Measurements from ENCODE around the gene HNMT. TPM values are rescaled to one million over a fixed set of nuclear protein-coding genes. Genes with fewer than 3 reads are reported as not detected.
"Not testable (repeated sequence)": the region's sequence is repeated elsewhere in the genome, so short reads cannot be mapped to it uniquely, and the experiment has no call there.

HNMT gene
- total RNA-seq, 2 experiments from 2014 or later, result not detected

- ChIA-PET CTCF (no interaction called here), POLR2A (no interaction called here)
- Mint-ChIP-seq H3K27me3 (no peaks in the 10 kb centered on the region), H3K4me3 (no peak overlapping the region), H3K9me3 (no peaks in the 10 kb centered on the region), H3K27ac (no peak overlapping the region), H3K4me1 (no peaks in the 10 kb centered on the region), H3K36me3 (ENCODE audit: low read depth) (no peaks in the 10 kb centered on the region)
- no peak for DNase-seq
Observed at GRCh38 chr2:138035608-138036217, 71.4 kb downstream of the HNMT start.

DNA sequence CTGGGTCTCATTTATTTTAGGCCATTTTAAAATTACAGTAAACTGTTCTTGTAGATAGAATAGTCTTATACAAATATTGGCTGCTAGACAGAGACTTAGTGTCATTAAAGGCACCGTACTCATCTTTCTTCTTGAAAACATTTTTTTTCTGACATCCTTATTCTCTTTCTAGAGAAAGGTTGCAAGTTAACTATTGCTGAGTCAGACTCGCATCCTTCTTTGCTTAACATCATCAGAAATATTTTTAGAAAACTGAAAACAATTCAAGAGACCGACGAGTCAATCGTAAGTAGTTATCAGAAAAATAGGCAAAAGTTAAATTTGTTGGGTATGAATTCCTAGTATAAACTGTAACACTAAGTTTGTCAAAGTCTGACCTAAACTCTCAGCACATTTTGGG is 72.2 kb downstream of the HNMT start:
- ChIA-PET POLR2A (no interaction called here), CTCF (no interaction called here)
- no peak overlapping the region for H3K4me3 Mint-ChIP-seq
- no peaks in the 10 kb centered on the region for H3K4me1 Mint-ChIP-seq
- H3K27ac Mint-ChIP-seq, result no peak overlapping the region
- no peaks in the 10 kb centered on the region for H3K27me3 Mint-ChIP-seq
- no peaks in the 10 kb centered on the region for H3K36me3 Mint-ChIP-seq (ENCODE audit: low read depth)
- no peaks in the 10 kb centered on the region for H3K9me3 Mint-ChIP-seq
- DNase-seq, result no peak

DNA sequence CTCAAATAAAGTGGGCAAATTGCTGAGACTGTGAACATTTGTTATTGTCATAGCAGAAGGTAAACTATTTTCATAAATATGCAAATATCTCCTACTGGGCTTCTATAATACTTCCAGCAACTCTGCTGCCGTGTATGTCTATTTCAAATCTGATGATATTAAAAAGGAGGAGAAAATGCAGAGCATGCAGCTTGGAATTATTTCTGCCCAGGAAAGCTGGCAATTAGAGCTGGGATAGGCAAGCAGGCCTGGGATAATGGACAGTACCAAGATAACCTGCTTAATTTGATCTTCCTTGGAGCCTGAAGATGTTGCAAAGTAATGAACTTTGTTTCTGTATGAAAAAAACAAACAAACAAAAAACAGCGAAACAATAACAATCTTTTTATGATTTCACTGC is 72.8 kb downstream of the HNMT start:
- Mint-ChIP-seq H3K36me3 (ENCODE audit: low read depth) (no peaks in the 10 kb centered on the region), H3K4me3 (no peak overlapping the region), H3K4me1 (no peaks in the 10 kb centered on the region), H3K9me3 (no peaks in the 10 kb centered on the region), H3K27me3 (no peaks in the 10 kb centered on the region), H3K27ac (no peak overlapping the region)
- ChIA-PET POLR2A (no interaction called here), CTCF (no interaction called here)
- DNase-seq, result no peak

GRCh38 chr2:138040616-138041015 is 76.3 kb downstream of the HNMT start:
- Mint-ChIP-seq H3K9me3 (peaks cover 7% of the 10 kb centered on the region), H3K27ac (no peak overlapping the region), H3K36me3 (ENCODE audit: low read depth) (no peaks in the 10 kb centered on the region), H3K4me1 (no peaks in the 10 kb centered on the region), H3K27me3 (no peaks in the 10 kb centered on the region), H3K4me3 (no peak overlapping the region)
- no peak for DNase-seq
- CTCF ChIA-PET, result no interaction called here
- POLR2A ChIA-PET, result no interaction called here

GRCh38 chr2:138042311-138042710 is 78.0 kb downstream of the HNMT start:
- Mint-ChIP-seq H3K27me3 (no peaks in the 10 kb centered on the region), H3K4me3 (no peak overlapping the region), H3K27ac (no peak overlapping the region), H3K4me1 (no peaks in the 10 kb centered on the region), H3K36me3 (ENCODE audit: low read depth) (no peaks in the 10 kb centered on the region), H3K9me3 (peaks cover 7% of the 10 kb centered on the region)
- no peak for DNase-seq
- POLR2A ChIA-PET, result no interaction called here
- CTCF ChIA-PET, result no interaction called here

- H3K27me3 Mint-ChIP-seq; CTCF ChIA-PET; POLR2A ChIA-PET; H3K36me3 Mint-ChIP-seq (ENCODE audit: low read depth); H3K9me3 Mint-ChIP-seq; H3K4me1 Mint-ChIP-seq; H3K4me3 Mint-ChIP-seq; H3K27ac Mint-ChIP-seq; DNase-seq: not testable (repeated sequence)
Observed at GRCh38 chr2:138043588-138043987, 79.3 kb downstream of the HNMT start.

GRCh38 chr2:138058427-138058826 is 94.2 kb downstream of the HNMT start:
- ChIA-PET CTCF (no interaction called here), POLR2A (no interaction called here)
- Mint-ChIP-seq H3K4me3 (no peak overlapping the region), H3K27ac (no peak overlapping the region), H3K36me3 (ENCODE audit: low read depth) (no peaks in the 10 kb centered on the region), H3K27me3 (no peaks in the 10 kb centered on the region), H3K9me3 (no peaks in the 10 kb centered on the region), H3K4me1 (no peaks in the 10 kb centered on the region)
- DNase-seq, result no peak

GRCh38 chr2:138059487-138060300 is 95.4 kb downstream of the HNMT start:
- ChIA-PET CTCF (no interaction called here), POLR2A (no interaction called here)
- H3K27me3 Mint-ChIP-seq, result no peaks in the 10 kb centered on the region
- H3K9me3 Mint-ChIP-seq, result no peaks in the 10 kb centered on the region
- H3K4me3 Mint-ChIP-seq, result no peak overlapping the region
- no peak overlapping the region for H3K27ac Mint-ChIP-seq
- H3K4me1 Mint-ChIP-seq, result no peaks in the 10 kb centered on the region
- no peak for DNase-seq
- H3K36me3 Mint-ChIP-seq (ENCODE audit: low read depth), result no peaks in the 10 kb centered on the region

- ChIA-PET CTCF (no interaction called here), POLR2A (no interaction called here)
- Mint-ChIP-seq H3K36me3 (ENCODE audit: low read depth) (no peaks in the 10 kb centered on the region), H3K27me3 (no peaks in the 10 kb centered on the region), H3K9me3 (no peaks in the 10 kb centered on the region), H3K27ac (no peak overlapping the region), H3K4me3 (no peak overlapping the region), H3K4me1 (no peaks in the 10 kb centered on the region)
- no peak for DNase-seq
Observed at GRCh38 chr2:138060301-138060635, 96.0 kb downstream of the HNMT start.

GRCh38 chr2:138061961-138062360 is 97.7 kb downstream of the HNMT start:
- CTCF ChIA-PET, result no interaction called here
- Mint-ChIP-seq H3K4me1 (no peaks in the 10 kb centered on the region), H3K27ac (no peak overlapping the region), H3K36me3 (ENCODE audit: low read depth) (no peaks in the 10 kb centered on the region), H3K27me3 (no peaks in the 10 kb centered on the region), H3K4me3 (no peak overlapping the region), H3K9me3 (no peaks in the 10 kb centered on the region)
- POLR2A ChIA-PET, result no interaction called here
- no peak for DNase-seq

DNA sequence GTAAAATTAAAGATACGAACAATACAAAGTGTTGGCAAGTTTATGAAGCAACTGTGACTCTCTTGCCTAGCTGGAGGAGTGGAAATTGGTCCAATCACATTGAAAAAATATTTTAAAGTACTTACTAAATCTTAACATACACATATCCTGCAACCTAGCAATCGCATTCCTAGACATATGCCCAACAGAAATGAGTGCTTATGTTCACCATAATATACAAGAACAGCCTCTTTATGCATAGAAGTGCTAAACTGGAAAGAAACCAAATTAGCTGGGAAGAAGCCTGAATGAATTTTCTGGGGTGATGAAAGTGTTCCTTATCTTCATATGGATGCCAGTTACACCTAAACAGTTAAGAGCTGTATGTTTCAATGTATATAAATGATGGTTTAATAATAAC is 98.9 kb downstream of the HNMT start:
- H3K27ac Mint-ChIP-seq, result no peak overlapping the region
- no peaks in the 10 kb centered on the region for H3K9me3 Mint-ChIP-seq
- no peaks in the 10 kb centered on the region for H3K36me3 Mint-ChIP-seq (ENCODE audit: low read depth)
- CTCF ChIA-PET, result no interaction called here
- DNase-seq, result no peak
- POLR2A ChIA-PET, result no interaction called here
- no peak overlapping the region for H3K4me3 Mint-ChIP-seq
- no peaks in the 10 kb centered on the region for H3K4me1 Mint-ChIP-seq
- no peaks in the 10 kb centered on the region for H3K27me3 Mint-ChIP-seq
